ENCODE measurements around the gene SLC12A7. TPM values are rescaled to one million over a fixed set of nuclear protein-coding genes. Genes with fewer than 3 reads are reported as not detected.

Gene SLC12A7
- total and polyA plus RNA-seq, 7 donors, result 2.3 to 22.0 (median 4.5) TPM

GRCh38 chr5:1155191-1156032 lies 43.5 kb upstream of the SLC12A7 start:
- TF ChIP-seq CTCF (IDR thresholded peaks at IDR 0.05), result no peak
- Histone ChIP-seq H3K4me1 (no peaks in the 10 kb centered on the region), H3K36me3 (ENCODE audit: insufficient read depth in 1 of 2, low read depth in 1 of 2) (no peaks in the 10 kb centered on the region), H3K27me3 (ENCODE audit: insufficient read depth in 3 of 3, low read length in 2 of 3) (peaks cover 0 to 53% (median 30%) of the 10 kb centered on the region in 3 donors), H3K27ac (no peak overlapping the region), H3K4me3 (peak overlapping the region; percentile 32), H3K9me3 (no peaks in the 10 kb centered on the region)
- ATAC-seq, result no peak
- 5 to 7% (median 6%) methylated on average over 11 to 96 of the region's 98 CpGs for WGBS, 3 donors
- no peak for DNase-seq
- intact Hi-C loops (cut with DNase I), result no loop called here

DNA sequence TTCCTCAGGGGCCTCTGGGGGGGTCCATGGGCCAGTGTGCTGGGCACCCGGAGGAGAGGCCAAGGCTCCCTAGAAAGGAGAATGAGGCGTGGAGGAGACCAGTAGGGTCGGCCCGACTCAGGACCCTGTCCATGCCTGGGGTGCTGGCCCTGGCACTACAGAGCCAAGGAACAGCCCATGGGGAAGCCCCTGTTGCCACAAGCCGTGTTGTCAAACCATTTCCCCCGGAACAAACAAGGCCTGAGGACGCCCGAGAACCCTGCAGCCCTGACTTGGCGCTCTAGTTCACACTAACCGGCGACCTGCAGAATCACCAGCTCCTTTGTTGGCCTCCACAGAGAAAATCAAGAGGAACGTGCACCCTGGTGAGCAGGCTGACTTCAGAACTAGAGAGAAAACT lies 41.6 kb upstream of the SLC12A7 start:
- TF ChIP-seq CTCF (IDR thresholded peaks at IDR 0.05), result no peak
- WGBS, 3 donors, result 67 to 82% (median 69%) methylated on average over 11 to 12 of the region's 12 CpGs
- H3K4me3 ChIP-seq, result no peak overlapping the region
- H3K36me3 ChIP-seq (ENCODE audit: insufficient read depth in 1 of 2, low read depth in 1 of 2), result no peaks in the 10 kb centered on the region
- intact Hi-C loops (cut with DNase I), result no loop called here
- ATAC-seq (no peak), DNase-seq (no peak)
- no peak overlapping the region for H3K27ac ChIP-seq
- H3K27me3 ChIP-seq (ENCODE audit: insufficient read depth in 3 of 3, low read length in 2 of 3), result peaks cover 0 to 50% (median 33%) of the 10 kb centered on the region in 3 donors
- H3K9me3 ChIP-seq, result no peaks in the 10 kb centered on the region
- H3K4me1 ChIP-seq, result no peaks in the 10 kb centered on the region

DNA sequence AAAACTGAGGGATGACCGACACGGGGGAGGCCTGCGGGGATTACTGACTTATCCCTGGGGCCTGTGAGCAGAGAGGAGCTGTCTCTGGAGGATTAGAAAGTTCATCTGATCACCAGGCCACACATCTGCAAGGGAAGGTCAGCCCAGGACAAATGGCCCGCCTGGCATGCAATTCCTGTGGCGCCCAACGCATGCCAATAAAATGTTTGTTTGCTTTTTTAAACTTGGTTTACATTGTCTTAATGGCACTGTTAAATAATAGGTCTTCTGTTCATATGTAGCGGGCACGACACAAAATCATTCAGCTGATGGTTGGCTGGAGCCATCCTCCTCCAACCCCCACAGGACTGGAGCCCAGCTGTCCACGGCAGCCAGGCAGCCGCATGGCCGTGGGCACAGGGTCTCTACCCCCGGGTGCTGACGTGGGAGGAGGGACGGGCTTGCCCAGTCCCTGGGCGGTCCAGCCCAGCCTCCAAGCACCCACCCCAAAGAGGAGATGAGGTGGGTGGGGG lies 41.0 kb upstream of the SLC12A7 start:
- H3K27ac ChIP-seq, result no peak overlapping the region
- 41 to 59% (median 47%) methylated on average over 15 of the region's 15 CpGs for WGBS, 3 donors
- H3K36me3 ChIP-seq (ENCODE audit: insufficient read depth in 1 of 2, low read depth in 1 of 2), result no peaks in the 10 kb centered on the region
- DNase-seq (no peak), ATAC-seq (no peak)
- TF ChIP-seq CTCF (IDR thresholded peaks at IDR 0.05), result no peak
- H3K27me3 ChIP-seq (ENCODE audit: insufficient read depth in 3 of 3, low read length in 2 of 3), result peaks cover 0 to 50% (median 33%) of the 10 kb centered on the region in 3 donors
- no peak overlapping the region for H3K4me3 ChIP-seq
- no peaks in the 10 kb centered on the region for H3K4me1 ChIP-seq
- intact Hi-C loops (cut with DNase I), result no loop called here
- no peaks in the 10 kb centered on the region for H3K9me3 ChIP-seq

DNA sequence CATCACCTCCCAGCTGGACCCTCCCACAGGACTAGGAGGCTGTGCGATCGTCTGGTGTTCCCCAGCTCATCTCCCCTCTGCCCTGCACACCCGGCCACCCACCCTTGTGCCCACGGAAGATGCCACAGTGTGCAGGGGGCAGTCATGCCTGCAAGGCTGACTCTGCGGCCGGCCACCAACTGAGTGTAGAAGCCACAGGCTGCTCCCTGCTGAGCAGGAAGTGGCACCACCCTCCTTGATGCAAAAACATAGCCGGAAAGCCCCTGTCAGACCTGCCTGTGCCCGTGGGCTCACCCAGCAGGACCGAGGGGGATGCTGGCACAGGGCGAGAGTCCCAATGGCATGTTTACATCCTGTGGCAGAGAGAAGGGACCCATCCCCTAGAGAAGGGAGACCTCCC lies 40.3 kb upstream of the SLC12A7 start:
- ATAC-seq (no peak), DNase-seq (no peak)
- 46 to 65% (median 49%) methylated on average over 10 of the region's 10 CpGs for WGBS, 3 donors
- intact Hi-C loops (cut with DNase I), result no loop called here
- TF ChIP-seq CTCF (IDR thresholded peaks at IDR 0.05), result no peak
- H3K4me1 ChIP-seq, result no peaks in the 10 kb centered on the region
- H3K9me3 ChIP-seq, result no peaks in the 10 kb centered on the region
- H3K36me3 ChIP-seq (ENCODE audit: insufficient read depth in 1 of 2, low read depth in 1 of 2), result no peaks in the 10 kb centered on the region
- H3K27me3 ChIP-seq (ENCODE audit: insufficient read depth in 3 of 3, low read length in 2 of 3), result peaks cover 0 to 49% (median 32%) of the 10 kb centered on the region in 3 donors
- H3K4me3 ChIP-seq, result no peak overlapping the region
- H3K27ac ChIP-seq, result no peak overlapping the region
